GM21447 (cell line): ENCODE measurements around the gene FKBP15.
A peak's percentile ranks its signal among the peaks of the same experiment; 100 is the strongest.
"Not testable (repeated sequence)": the region's sequence is repeated elsewhere in the genome, so short reads cannot be mapped to it uniquely, and the experiment has no call there.

Source experiments
- ATAC-seq: cut with Tn5 transposase; IDR thresholded peaks from one replicate; pipeline ENCODE4 v1.9.1; 2021; ENCODE audit not compliant: unreplicated experiment

FKBP15 gene

GRCh38 chr9:113150670-113151611 is 70.1 kb downstream of the FKBP15 start, which contains the start of gene SLC31A2:
Gene SLC31A2 (plus strand): TSS chr9:113151007. CDS start chr9:113151075, 68 bp downstream.
- ATAC-seq = peak; percentile 92

- not testable (repeated sequence) for ATAC-seq
These were observed 71.5 kb downstream of the FKBP15 start for GRCh38 chr9:113149561-113149960.

GRCh38 chr9:113148781-113149510 is 72.1 kb downstream of the FKBP15 start:
- ATAC-seq = no peak

- ATAC-seq = no peak
These were observed 72.7 kb downstream of the FKBP15 start for GRCh38 chr9:113148372-113148705.

GRCh38 chr9:113143432-113144227 is 77.4 kb downstream of the FKBP15 start:
- ATAC-seq = no peak

- not testable (repeated sequence) for ATAC-seq
These were observed 80.2 kb downstream of the FKBP15 start for GRCh38 chr9:113140896-113141295.

- no peak for ATAC-seq
These were observed 81.1 kb downstream of the FKBP15 start for GRCh38 chr9:113139953-113140352.

GRCh38 chr9:113139225-113139829 is 81.8 kb downstream of the FKBP15 start:
- ATAC-seq = no peak

GRCh38 chr9:113138760-113139159 is 82.3 kb downstream of the FKBP15 start:
- no peak for ATAC-seq

GRCh38 chr9:113137196-113138168 is 83.6 kb downstream of the FKBP15 start:
- no peak for ATAC-seq

- ATAC-seq = no peak
These were observed 89.4 kb downstream of the FKBP15 start for GRCh38 chr9:113131689-113132151.

- ATAC-seq = no peak
These were observed 91.2 kb downstream of the FKBP15 start for GRCh38 chr9:113129884-113130283.

- ATAC-seq = no peak
These were observed 91.6 kb downstream of the FKBP15 start for GRCh38 chr9:113129466-113129865.

- ATAC-seq = no peak
These were observed 95.6 kb downstream of the FKBP15 start for GRCh38 chr9:113125386-113126035.

- not testable (repeated sequence) for ATAC-seq
These were observed 102.2 kb downstream of the FKBP15 start for GRCh38 chr9:113118829-113119228.
